Activated CD4-positive, CD25-positive, alpha-beta regulatory T cell treated with anti-CD3 and anti-CD28 coated beads, Interleukin-2, amount 50 U/mL, for 72 hours (primary cell): ENCODE measurements around the gene SYN1.
"Not testable (repeated sequence)": the region's sequence is repeated elsewhere in the genome, so short reads cannot be mapped to it uniquely, and the experiment has no call there.

ENCODE experiments used
- DNase-seq: peaks from one replicate; pipeline ENCODE4 v3.0.0; 2021

SYN1 gene

DNA sequence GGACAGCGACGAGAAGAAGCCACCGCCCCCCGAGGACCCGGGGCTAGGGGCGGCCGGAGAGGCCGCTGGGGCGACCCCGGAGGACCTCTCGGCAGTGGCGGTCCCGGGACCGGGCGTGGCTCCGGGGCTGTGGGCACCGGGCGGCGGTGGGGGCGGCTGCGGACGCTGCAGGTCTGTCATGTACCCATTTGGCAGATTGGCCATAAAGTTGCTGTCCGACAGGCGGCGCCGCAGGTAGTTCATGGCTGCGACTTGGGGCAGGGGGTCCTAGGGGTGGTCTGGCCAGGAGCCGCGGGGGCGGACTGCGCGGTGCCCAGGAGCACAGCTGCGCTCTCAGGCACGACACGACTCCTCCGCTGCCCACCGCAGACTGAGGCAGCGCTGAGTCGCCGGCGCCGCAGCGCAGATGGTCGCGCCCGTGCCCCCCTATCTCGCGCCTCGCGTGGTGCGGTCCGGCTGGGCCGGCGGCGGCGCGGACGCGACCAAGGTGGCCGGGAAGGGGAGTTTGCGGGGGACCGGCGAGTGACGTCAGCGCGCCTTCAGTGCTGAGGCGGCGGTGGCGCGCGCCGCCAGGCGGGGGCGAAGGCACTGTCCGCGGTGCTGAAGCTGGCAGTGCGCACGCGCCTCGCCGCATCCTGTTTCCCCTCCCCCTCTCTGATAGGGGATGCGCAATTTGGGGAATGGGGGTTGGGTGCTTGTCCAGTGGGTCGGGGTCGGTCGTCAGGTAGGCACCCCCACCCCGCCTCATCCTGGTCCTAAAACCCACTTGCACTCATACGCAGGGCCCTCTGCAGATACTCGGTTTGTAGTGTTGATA, at the start of gene SYN1:
TSS of gene SYN1 (minus strand) at position 372 of the 817 bp plus-strand sequence. CDS start at position 243, 129 bp downstream.
- peak; percentile 82 for DNase-seq

DNA sequence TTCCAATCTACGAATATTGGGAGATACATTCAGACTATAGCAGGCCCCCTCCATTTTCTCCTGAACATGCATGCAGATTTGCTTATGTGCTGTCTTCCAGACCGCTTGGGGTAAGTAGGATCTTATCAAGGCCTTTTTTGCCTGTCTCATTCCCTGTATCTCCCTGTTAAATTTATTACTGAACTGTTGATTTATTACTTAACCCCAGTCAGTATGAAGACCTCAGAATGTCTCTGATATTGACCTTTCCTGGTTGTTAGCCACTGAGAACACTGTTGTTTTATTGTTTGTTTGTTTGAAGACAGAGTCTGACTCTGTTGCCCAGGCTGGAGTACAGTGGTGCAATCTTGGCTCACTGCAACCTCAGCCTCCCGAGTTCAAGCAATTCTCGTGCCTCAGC, 46.1 kb upstream of the SYN1 start:
- not testable (repeated sequence) for DNase-seq

DNA sequence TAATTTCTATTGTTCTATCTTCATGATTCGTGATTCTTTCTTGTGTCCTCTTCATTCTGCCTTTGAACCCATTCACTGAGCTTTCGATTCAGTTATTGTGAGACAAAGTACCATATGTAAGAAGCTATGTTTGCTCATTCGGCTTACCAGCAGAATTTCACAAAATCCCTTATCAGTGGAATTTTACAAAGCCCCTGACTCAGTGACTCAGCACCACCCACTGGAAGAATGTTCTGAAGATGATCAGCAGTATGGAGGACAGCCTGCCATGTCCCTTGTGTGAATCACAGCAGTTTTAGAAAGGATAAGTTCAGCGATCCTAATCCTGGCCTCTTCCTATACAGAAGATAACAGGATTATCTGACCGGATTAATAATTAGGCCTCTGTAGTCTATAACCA, 45.1 kb upstream of the SYN1 start:
- DNase-seq: no peak

DNA sequence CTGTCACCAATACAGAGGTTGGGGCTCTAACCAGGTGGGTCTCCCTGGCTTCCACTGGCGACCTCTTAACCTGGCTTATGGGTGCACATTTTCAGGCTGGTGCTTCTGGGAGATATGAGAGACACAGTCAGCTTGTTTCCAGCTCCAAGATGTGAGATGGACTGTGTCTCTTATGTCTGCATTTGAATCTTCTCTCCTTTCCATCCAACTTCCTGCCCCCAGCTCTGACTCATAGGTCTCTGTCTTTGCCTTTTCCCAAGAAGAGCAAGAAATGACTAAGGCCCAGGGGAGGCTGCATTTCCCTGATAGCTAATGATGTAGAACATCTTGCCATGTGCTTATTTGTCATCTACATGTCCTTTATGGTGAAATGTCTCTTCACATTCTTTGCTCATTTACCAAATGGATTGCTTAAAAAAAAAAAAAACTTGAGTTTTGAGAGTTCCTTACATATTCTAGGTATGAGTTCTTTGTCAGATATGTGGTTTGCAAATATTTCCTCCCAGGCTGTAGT, 42.5 kb upstream of the SYN1 start:
- DNase-seq: no peak

DNA sequence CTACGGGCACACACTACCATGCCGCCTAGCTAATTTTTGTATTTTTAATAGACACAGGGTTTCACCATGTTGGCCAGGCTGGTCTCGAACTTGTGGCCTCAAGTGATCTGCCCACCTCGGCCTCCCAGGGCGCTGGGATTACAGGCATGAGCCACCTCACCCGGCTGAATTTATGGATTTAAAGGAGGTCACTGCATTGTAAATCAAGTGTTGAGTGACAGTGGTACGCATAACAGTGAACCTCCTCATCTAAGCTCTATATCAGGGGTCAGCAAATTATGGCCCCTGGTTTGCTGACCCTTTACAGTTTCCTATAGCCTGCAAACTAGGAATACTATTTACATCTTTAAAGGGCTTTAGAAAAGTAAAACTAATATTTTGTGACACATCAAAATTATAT, 41.9 kb upstream of the SYN1 start:
- DNase-seq: no peak

DNA sequence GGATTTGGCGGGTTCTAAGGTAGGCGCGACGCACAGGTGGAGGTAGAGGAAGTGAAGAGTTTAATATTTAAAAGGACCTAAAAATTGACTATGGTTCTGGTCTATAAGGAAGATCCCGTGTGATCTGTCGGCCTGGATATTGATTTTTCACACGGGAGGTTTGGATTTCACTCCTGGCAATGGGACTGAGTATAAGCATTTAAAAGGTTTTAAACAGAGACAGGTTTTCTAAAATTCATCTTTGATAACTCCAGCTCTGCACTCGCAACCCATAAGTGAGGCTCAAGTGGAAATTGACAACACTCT, 39.7 kb upstream of the SYN1 start:
- no peak for DNase-seq

DNA sequence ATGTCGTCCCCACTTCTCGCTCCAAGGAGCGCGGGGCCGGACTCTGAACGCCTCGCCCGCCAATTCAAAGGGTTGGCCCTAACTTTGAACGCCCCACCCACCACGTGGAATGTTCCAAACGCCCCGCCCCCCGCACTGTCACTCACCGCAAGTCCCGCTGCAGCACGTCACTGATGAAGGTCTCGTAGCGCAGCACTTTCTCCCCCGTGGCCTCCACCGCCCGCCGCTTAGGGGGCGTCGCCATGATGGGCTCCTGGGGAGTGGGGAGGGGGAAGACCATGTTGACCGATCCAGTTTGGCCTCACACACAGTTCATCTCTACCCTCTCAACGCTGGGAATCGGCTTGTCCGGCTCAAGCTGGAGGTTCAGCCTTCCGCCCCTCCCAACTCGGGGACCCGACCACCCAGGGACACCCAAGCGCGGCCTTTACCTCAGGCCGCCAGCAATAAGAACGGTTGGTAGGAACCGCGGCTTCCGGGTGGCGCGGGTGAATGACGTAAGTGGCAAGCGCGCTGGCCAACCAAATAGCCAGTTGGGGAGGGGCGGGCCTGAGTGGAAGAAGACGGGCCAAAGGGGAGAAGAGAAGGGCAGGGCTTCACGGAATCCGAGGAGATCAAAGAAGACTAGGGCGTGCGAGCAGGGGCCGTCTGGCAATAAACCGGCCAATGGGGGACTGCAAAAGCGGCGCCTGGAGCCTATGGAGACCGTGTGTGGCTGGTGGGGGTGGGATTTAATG, 39.2 kb upstream of the SYN1 start, which contains the start of gene UXT:
TSS of gene UXT (minus strand) at position 497 of the 737 bp plus-strand sequence. CDS start at position 244, 253 bp downstream.
- peak; percentile 87 for DNase-seq

DNA sequence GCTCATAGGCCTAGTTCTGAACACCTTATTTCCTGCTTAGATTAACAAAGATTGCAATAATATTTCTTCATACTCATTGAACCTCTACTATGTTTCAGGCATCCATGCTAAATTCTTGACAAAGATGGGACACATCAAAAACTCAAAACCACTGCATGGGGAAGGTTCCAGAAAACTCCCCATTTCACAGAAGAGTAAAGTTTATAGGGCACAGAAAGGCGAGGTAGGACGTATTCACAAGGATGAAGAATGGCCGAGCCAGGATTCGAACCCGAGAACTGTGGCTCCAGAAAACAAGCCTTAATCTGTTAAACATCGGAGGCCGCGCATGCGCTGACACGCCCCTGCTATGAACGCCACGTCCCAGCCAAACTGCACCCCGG, 38.6 kb upstream of the SYN1 start:
- no peak for DNase-seq

DNA sequence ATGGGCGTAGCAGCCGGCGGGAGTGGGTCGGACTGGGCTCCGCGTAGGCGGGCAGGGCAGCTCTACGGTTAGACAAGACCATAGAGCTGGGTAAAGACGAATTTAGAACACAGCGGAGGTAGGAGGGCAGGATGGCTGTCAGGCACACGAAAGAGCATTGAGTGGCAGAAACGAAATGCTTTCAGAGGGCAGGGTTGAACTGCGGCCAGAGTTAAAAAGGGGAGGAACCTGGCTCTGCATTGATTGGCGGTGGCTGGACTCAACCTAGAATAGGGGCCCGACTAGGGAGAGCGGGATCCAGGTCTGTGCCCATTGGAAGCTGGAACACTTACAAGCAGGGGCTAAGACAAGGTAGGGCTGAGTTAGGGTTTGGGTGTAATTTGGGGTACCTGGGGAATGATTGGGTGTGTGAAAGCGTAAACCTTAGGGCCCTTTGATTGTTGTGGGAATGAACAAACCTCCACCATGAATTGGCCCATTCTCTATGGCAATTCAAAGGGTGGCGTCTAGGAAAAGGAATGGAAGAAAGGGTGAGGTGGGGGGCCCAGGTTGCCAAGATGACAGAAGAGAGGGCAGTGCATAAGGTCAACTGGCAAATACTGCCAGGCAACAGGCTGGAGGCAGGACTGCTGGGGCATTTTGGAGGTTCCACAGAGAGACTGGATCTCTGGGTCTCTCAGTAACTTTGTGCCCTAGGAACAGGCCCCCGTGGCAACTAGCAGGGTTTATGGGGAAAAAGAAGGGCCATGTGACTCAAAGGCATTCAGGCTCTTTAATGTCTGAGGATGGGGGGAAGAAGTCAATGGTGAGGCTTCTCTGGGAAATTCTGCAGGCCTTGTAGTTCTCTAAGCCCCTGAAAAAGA, 31.6 kb upstream of the SYN1 start:
- no peak for DNase-seq

DNA sequence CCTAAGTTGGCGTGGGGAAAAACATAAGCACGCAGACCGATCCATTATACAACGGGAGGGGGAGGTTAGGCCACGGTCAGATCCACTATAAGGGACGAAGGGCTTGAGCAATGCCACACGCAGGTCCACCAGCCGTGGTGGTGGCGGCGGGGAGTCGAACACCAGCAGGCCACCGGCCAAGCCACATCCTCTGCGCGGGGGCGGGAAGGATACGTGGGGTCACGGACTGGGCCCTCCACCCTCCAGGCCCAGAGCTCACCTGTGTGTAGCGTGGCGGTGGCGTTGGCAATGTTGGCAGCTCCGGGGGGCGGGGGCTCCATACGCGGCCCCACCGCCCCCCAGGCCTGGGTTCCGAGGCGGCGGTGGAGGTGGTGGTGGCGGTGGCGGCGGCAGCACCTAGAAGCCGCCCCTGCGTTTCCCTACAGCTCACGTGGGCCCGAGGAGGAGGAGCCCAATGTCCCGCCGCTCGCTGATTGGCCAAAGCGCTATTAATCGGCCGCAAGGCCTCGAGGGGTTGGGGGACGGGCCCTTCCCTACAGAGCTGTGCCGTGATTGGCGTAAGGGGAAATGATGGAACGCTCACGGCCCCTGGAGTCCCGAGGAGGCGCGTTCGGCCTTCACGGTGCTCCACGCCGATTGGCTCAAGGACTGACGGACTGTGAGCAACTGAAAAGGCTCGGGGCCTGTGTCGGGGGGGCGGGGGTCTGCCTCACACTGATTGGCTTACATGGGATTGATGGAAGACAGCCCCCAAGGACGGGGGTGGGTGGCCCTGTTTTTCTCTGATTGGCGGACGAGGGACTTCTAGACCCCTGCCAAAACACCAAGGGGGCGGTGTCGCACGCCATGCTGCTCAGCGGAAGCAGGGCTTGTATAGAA, 30.7 kb upstream of the SYN1 start, which contains the start of gene ELK1:
TSS of gene ELK1 (minus strand) at position 400 of the 879 bp plus-strand sequence. CDS start 9,122 bp downstream, outside the sequence.
- peak; percentile 83 for DNase-seq

DNA sequence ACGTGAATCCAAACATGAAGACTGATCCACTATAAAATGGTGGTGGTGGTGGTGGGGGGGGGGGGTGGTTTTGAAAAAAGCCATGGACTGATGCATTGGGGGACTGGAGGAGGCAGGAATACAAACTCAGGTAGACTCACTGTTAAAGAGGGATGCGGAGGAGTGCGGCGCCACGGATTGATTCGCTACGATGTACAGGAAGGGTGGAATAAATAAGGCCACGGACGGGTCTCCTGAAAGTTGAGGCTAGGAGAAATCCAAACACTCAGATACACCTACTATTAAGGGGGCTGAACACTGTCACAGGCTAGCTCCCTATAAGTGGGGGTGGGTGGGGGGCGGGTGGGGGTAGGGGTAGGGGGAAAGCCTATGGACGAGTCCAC, 30.1 kb upstream of the SYN1 start:
- no peak for DNase-seq

DNA sequence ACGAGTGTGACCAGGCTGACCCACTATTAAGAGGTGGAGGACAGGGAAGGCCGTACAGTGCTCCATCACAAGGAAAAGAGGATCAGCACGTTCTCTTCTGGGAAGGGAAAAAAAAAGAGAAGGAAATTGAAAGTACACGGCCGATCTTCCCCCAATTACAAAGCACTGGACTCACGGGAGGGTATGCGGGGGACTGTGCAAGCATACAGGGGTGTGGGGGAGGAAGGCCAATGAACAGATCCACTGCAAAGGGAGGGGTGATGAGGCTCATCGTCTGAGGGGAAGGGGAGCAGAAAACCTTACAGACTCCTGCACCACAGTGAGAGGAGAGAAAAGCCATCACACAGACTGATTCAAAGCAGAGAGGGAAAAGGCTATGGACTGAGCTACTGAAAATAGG, 29.6 kb upstream of the SYN1 start:
- DNase-seq: no peak

DNA sequence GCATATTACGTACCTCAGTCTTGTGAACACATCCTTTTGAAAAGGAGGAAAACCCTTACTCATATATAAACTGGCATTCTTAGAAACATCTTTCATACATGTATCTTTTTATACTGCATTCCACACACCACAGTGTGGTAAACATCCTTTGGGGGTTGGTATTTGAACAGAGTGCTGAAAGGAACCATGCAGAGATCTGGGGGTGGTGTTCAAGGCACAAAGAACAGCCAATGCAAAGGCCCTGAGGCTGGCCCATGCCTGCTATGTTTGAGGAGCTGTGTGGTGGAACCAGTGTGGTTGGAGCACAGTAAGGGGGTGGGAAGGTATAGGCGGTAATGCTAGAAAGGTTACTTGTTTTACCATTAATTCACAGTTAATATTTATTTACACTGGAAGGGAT, 28.7 kb upstream of the SYN1 start:
- no peak for DNase-seq

DNA sequence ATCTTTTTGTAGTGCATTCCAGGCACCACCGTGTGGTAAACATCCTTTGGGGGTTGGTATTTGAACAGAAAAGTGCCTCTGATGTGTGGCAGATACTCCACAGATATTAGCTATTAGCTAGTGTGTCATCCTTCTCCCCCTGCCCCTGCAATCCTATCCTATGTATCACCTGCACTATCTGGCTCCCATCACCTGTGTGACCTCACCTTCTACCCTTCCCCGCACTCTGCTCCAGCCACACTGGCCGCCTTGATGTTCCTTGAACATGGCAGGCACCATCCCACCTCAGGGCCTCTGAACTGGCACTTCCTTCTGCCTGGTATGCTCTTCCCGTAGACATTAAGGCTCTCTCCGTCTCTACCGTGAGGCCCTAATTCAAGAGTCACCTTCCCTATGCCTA, 27.0 kb upstream of the SYN1 start:
- no peak for DNase-seq

DNA sequence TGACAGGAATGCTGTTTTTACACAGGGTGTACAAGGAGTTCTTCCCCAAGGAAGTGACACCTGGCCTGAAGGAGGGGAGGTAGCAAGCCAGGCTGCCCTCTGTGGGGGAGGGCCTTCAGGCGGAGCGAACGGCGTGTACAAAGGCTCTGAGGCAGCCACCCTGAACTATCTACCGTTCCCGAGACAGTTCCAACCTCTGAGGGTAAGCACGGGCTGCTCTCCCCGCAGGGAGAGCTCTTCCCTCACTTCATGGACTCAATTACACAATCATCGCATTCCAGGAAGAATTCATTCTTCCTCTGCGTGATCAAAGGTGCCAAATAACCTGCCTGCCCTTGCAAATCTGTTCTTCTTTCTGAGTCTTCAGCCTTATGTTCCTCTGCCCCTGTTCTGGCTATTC, 25.9 kb upstream of the SYN1 start:
- no peak for DNase-seq

DNA sequence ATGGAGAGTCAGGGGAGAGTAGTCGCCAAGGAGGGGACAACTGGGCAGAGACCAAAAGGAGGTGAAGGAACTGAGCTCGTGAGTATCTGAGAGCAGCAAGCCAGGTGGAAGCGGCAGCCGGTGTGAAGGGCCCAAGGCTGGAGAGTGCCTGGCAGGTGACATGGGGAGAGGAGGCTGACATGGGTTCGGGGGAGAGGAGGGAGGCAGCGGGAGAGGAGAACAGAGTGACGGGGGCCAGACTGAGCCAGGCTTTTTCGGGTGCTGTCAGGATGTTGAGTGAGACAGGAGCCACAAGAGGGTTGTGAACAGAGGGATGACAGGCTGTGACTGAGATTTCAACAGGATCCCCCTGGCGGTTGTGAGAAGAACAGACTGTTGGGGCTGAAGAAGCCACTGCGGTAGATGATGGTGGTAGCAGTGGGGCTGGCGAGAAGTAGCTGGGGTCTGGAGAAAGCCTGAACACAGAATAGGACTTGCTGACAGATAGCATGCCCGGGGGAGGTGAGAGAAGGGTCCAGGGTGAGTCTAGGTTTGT, 25.0 kb upstream of the SYN1 start:
- DNase-seq: no peak

DNA sequence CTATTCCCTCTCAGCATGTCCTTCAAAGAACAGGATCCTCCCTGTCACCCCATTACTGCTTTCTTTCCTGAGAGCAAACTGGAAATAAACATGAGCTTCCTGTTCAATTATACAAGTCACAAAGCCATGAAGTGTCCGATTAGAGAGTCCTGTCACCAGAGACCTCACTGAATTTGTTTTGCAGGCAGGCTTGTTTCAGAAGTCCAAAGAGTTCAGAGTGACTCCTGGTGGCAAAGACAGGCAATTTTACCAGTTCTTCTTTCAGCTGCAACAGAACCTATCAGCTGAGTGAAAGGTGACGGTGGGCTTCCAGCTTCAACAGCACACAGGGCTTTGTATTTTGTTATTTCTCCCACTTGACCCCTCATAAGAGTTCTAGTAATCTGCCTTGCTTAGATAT, 24.3 kb upstream of the SYN1 start:
- DNase-seq: no peak

DNA sequence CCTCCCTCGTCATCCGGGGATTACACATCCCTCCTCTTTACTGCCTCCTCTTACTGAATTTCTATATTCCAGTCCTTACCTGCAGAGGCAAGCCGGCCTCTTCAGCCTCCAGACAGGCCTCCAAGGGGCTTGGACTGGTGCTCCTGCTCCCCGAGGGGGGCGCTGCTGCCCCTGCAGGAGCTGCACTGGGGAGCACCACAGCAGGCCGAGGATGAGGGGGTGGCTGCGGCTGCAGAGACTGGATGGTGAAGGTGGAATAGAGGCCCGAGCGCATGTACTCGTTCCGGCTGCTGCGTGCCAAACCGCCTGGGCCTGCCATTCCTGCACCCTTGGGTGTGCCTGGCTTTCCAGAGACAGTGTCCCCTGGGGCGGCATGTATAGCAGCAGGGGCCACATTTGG, 19.2 kb upstream of the SYN1 start:
- DNase-seq: no peak

DNA sequence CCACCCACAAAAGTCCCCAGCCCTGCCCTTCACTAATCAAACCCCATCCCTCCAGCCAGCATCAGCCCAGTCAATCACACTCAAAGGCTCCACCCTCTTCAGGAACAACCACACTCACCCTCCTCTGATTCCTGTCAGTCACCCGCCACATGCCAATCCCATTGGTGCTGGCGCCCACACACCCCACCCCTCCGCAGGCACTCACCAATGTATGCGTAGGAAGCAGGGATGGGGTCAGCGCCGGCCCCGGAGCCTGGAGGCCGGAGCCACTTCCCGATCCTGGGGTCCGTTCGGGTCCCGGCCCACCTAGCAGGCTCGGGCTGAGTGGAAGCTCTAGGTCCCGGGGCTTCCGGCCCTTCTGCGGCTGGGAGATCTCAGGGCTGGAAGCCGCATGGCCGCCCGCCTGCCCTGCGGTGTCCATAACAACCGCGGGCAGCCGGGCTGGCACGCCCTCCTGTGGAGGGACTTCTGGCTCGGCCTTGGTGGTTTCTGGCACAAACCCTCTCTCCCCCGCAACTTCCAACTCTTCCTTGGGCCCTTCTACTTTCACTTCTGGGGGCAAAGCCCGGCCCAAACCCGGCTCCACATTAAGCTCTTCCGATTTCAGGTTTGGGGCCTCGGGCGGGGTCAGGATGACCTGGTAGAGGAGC, 18.0 kb upstream of the SYN1 start:
- no peak for DNase-seq

DNA sequence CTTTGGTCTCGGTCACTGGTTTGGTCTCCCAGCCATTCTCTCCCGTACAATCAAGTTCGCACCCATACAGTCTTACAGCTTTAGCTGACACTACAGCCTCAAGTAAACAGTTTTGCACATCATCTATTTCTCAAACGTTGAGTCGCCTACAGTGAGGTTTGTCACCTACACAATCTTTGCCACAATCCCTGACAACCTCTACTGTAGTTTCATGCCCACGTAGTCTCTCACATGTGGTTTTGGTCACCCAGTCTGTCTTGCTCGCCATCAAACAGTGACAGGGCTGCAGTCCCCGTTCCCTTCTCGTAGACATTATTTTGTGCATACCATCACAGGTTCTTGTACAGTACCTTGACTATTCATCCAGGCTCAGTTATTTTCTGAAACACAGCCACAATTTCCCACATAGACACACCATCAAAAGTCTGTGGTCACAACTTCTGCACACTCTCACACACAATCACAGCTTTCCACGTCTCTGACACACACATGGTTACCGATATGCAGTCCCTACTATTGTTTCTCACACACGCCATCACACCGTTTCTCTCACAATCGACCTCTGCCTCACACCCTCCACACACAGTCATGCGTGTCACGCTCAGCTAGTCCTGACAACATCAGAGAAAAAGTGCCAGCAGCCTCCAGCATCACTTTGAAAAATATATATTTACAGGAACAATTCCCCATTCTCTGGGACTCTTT, 15.4 kb upstream of the SYN1 start:
- no peak for DNase-seq
